Neutrophil (primary cell): ENCODE results near the gene CAMTA1.

Experiments used
- H3K27ac ChIP-seq: fragments of 200-600 bp; sonication (generic); 2 replicates; pipeline ENCODE4 v1.5.1; 2016; ENCODE audit warnings: mild to moderate bottlenecking, moderate library complexity
- H3K27me3 ChIP-seq: fragments of 200-600 bp; sonication (generic); 2 replicates; pipeline ENCODE4 v1.6.0; 2016; ENCODE audit warnings: mild to moderate bottlenecking
- H3K36me3 ChIP-seq: fragments of 200-600 bp; sonication (generic); 2 replicates; pipeline ENCODE4 v1.5.1; 2017
- H3K4me1 ChIP-seq, 2 experiments: fragments of 200-600 bp in 1 of 2; sonication (generic) in 1 of 2; 1 replicate in 1 of 2; 2 replicates in 1 of 2; pipeline versions ENCODE4 v1.5.1 to v1.6.1; 2013 to 2016; ENCODE audit warnings: low read depth in 1 of 2, low read length in 1 of 2, mild to moderate bottlenecking in 1 of 2, moderate library complexity in 1 of 2; ENCODE audit not compliant: control insufficient read depth in 1 of 2, insufficient read depth in 1 of 2
- H3K4me3 ChIP-seq, 2 experiments: fragments of 200-600 bp in 1 of 2; sonication (generic) in 1 of 2; 1 replicate in 1 of 2; 2 replicates in 1 of 2; pipeline ENCODE4 v1.5.1; 2013 to 2016; ENCODE audit warnings: low read depth in 1 of 2, low read length in 1 of 2, mild to moderate bottlenecking in 1 of 2, moderate library complexity in 1 of 2
- H3K9me3 ChIP-seq: fragments of 200-600 bp; sonication (generic); 2 replicates; pipeline ENCODE4 v1.5.1; 2016
- CTCF ChIP-seq: fragments of 200-600 bp; sonication (generic); IDR thresholded peaks from 2 replicates; pipeline ENCODE4 v1.5.1; 2016; ENCODE audit warnings: antibody characterized with exemption

The CAMTA1 gene

GRCh38 chr1:7562729-7563605 is 777.7 kb downstream of the CAMTA1 start:
- TF ChIP-seq CTCF, result no peak

GRCh38 chr1:7564137-7564536 is 778.9 kb downstream of the CAMTA1 start:
- TF ChIP-seq CTCF, result no peak
- Histone ChIP-seq H3K4me3 (no peak overlapping the region), H3K27ac (no peak overlapping the region), H3K27me3 (no peaks in the 10 kb centered on the region), H3K9me3 (no peaks in the 10 kb centered on the region), H3K36me3 (no peaks in the 10 kb centered on the region), H3K4me1 (no peaks in the 10 kb centered on the region)

More at GRCh38 chr1:7562729-7563605, 777.7 kb downstream of the CAMTA1 start:
- H3K4me3 ChIP-seq, result no peak overlapping the region
- H3K36me3 ChIP-seq, result no peaks in the 10 kb centered on the region
- no peaks in the 10 kb centered on the region for H3K27me3 ChIP-seq
- H3K27ac ChIP-seq, result no peak overlapping the region
- H3K9me3 ChIP-seq, result no peaks in the 10 kb centered on the region
- H3K4me1 ChIP-seq, result no peaks in the 10 kb centered on the region

- TF ChIP-seq CTCF, result no peak
- Histone ChIP-seq H3K36me3 (no peaks in the 10 kb centered on the region), H3K27me3 (no peaks in the 10 kb centered on the region), H3K27ac (no peak overlapping the region), H3K9me3 (no peaks in the 10 kb centered on the region), H3K4me3 (no peak overlapping the region), H3K4me1 (no peaks in the 10 kb centered on the region)
Observed at GRCh38 chr1:7565099-7565750, 780.0 kb downstream of the CAMTA1 start.

- no peaks in the 10 kb centered on the region for H3K27me3 ChIP-seq
- no peak overlapping the region for H3K4me3 ChIP-seq
- H3K36me3 ChIP-seq, result no peaks in the 10 kb centered on the region
- no peaks in the 10 kb centered on the region for H3K4me1 ChIP-seq
- TF ChIP-seq CTCF, result no peak
- H3K9me3 ChIP-seq, result no peaks in the 10 kb centered on the region
- H3K27ac ChIP-seq, result no peak overlapping the region
Observed at GRCh38 chr1:7566417-7567375, 781.4 kb downstream of the CAMTA1 start.

GRCh38 chr1:7567376-7567775 is 782.1 kb downstream of the CAMTA1 start:
- no peaks in the 10 kb centered on the region for H3K9me3 ChIP-seq
- H3K27me3 ChIP-seq, result no peaks in the 10 kb centered on the region
- no peak overlapping the region for H3K27ac ChIP-seq
- H3K4me1 ChIP-seq, result no peaks in the 10 kb centered on the region
- no peak for TF ChIP-seq CTCF
- H3K36me3 ChIP-seq, result no peaks in the 10 kb centered on the region
- H3K4me3 ChIP-seq, result no peak overlapping the region
